ENCODE measurements around the gene KCNQ2.

KCNQ2 gene

GRCh38 chr20:63520504-63520933 lies 48.1 kb upstream of the KCNQ2 start, which contains the start of gene PPDPF:
TSS of gene PPDPF (plus strand) at chr20:63520765. CDS start at chr20:63521309, 544 bp downstream.
- peak within 1 kb of the TSS; percentile 75 for H3K4me2 ChIP-seq (ENCODE audit: low read length)
- H3K4me3 ChIP-seq (ENCODE audit: low read depth, low read length, poor library complexity, severe bottlenecking), result peak within 1 kb of the TSS; percentile 78
- H3K79me2 ChIP-seq (ENCODE audit: insufficient read depth, low read length), result no peaks in the 10 kb centered on the region
- H3K36me3 ChIP-seq (ENCODE audit: insufficient read depth, low read length), result peaks cover 27% of the 10 kb centered on the region
- peak within 1 kb of the TSS; percentile 80 for H3K9ac ChIP-seq (ENCODE audit: low read length)
- H3K4me1 ChIP-seq (ENCODE audit: insufficient read depth, low read length, severe bottlenecking), result peaks cover 14% of the 10 kb centered on the region
- TF ChIP-seq CTCF (IDR thresholded peaks at IDR 0.05; ENCODE audit: low read length) (no peak), EZH2 (IDR thresholded peaks at IDR 0.05; ENCODE audit: borderline replicate concordance, low read length) (no peak)
- no peaks in the 10 kb centered on the region for H3F3A ChIP-seq (ENCODE audit: insufficient read depth, low read length)
- no peak within 1 kb of the TSS for H2AFZ ChIP-seq (ENCODE audit: low read length)
- no peaks in the 10 kb centered on the region for H3K9me2 ChIP-seq (ENCODE audit: low read depth, low read length)
- H3K27ac ChIP-seq (ENCODE audit: low read depth, low read length, poor library complexity, severe bottlenecking), result no peak within 1 kb of the TSS
- H3K27me3 ChIP-seq (ENCODE audit: insufficient read depth, low read length), result no peaks in the 10 kb centered on the region
- H4K20me1 ChIP-seq (ENCODE audit: insufficient read depth, low read length), result no peaks in the 10 kb centered on the region
- 0 out of 2 replicates have a peak, but pooled peaks cover 6% of the 10 kb centered on the region for H3K9me3 ChIP-seq (ENCODE audit: low read length)

GRCh38 chr20:63519668-63520503 lies 47.4 kb upstream of the KCNQ2 start:
- Histone ChIP-seq H3K27me3 (ENCODE audit: insufficient read depth, low read length) (no peaks in the 10 kb centered on the region), H3K4me1 (ENCODE audit: insufficient read depth, low read length, severe bottlenecking) (peaks cover 14% of the 10 kb centered on the region), H3F3A (ENCODE audit: insufficient read depth, low read length) (no peaks in the 10 kb centered on the region), H4K20me1 (ENCODE audit: insufficient read depth, low read length) (no peaks in the 10 kb centered on the region), H3K27ac (ENCODE audit: low read depth, low read length, poor library complexity, severe bottlenecking) (no peak overlapping the region), H2AFZ (ENCODE audit: low read length) (no peak overlapping the region), H3K4me3 (ENCODE audit: low read depth, low read length, poor library complexity, severe bottlenecking) (peak overlapping the region; percentile 78), H3K9me2 (ENCODE audit: low read depth, low read length) (no peaks in the 10 kb centered on the region), H3K9me3 (ENCODE audit: low read length) (0 out of 2 replicates have a peak, but pooled peaks cover 6% of the 10 kb centered on the region), H3K4me2 (ENCODE audit: low read length) (peak overlapping the region; percentile 75), H3K9ac (ENCODE audit: low read length) (peak overlapping the region; percentile 80), H3K36me3 (ENCODE audit: insufficient read depth, low read length) (peaks cover 27% of the 10 kb centered on the region), H3K79me2 (ENCODE audit: insufficient read depth, low read length) (no peaks in the 10 kb centered on the region)
- peak; percentile 12; the same call in 1 of the 2 replicates for TF ChIP-seq CTCF (IDR thresholded peaks at IDR 0.05; ENCODE audit: low read length)
- no peak for TF ChIP-seq EZH2 (IDR thresholded peaks at IDR 0.05; ENCODE audit: borderline replicate concordance, low read length)

GRCh38 chr20:63518946-63519667 lies 46.7 kb upstream of the KCNQ2 start:
- Histone ChIP-seq H3K27me3 (ENCODE audit: insufficient read depth, low read length) (peaks cover 2% of the 10 kb centered on the region; the same call in 1 of the 2 replicates), H3K9me2 (ENCODE audit: low read depth, low read length) (no peaks in the 10 kb centered on the region), H4K20me1 (ENCODE audit: insufficient read depth, low read length) (no peaks in the 10 kb centered on the region), H3K9ac (ENCODE audit: low read length) (no peak overlapping the region; the same call in 1 of the 2 replicates), H3K4me2 (ENCODE audit: low read length) (peak overlapping the region; percentile 75; the same call in 1 of the 2 replicates), H3K9me3 (ENCODE audit: low read length) (0 out of 2 replicates have a peak, but pooled peaks cover 6% of the 10 kb centered on the region), H3K27ac (ENCODE audit: low read depth, low read length, poor library complexity, severe bottlenecking) (no peak overlapping the region), H3K79me2 (ENCODE audit: insufficient read depth, low read length) (no peaks in the 10 kb centered on the region), H3K36me3 (ENCODE audit: insufficient read depth, low read length) (peaks cover 27% of the 10 kb centered on the region), H2AFZ (ENCODE audit: low read length) (no peak overlapping the region), H3F3A (ENCODE audit: insufficient read depth, low read length) (no peaks in the 10 kb centered on the region), H3K4me3 (ENCODE audit: low read depth, low read length, poor library complexity, severe bottlenecking) (peak overlapping the region; percentile 78), H3K4me1 (ENCODE audit: insufficient read depth, low read length, severe bottlenecking) (peaks cover 14% of the 10 kb centered on the region)
- no peak for TF ChIP-seq CTCF (IDR thresholded peaks at IDR 0.05; ENCODE audit: low read length)
